Measurements from ENCODE around the gene FARP2.

The FARP2 gene

DNA sequence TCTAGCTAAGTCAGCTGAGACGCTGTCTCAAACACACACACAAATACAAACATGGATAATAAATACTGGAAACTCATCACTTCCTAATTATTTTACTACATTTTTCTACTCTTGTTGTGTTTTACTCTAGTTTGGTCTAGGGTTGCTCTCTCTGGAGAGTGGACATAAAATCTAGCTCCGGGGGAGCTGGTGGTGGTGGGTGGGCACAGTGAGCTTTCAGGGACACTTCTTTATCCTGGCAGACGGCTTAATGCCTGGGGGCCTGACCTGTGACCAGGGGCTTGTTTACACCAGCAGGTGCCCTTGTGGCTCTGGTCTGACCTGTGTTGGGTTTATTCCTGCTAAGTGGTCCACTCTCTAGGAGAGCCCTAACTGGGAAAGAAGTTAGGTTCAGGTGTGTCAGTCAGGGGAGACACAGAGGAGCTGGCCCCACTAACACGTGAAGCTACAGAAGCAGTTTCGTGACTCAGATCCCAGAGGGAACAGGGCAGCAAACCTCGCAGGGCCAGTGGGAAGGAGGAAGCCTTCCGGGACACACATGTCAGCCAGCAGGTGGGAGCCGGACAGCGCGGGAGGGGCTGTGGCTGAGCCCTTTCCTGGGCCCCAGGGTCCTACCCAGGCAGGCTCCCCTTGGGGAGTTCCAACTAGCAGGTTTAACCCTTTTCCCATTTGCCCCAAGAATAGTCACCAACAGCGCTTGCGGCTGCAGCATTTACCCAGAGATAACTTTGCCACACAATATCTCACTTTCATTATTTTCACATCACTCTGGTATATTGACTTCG lies 180.0 kb downstream of the FARP2 start:
- Histone ChIP-seq H3K9me3 (ENCODE audit: control insufficient read depth, low read length) (no peaks in the 10 kb centered on the region), H3K4me1 (ENCODE audit: control insufficient read depth, insufficient read depth, low read length, poor library complexity, severe bottlenecking) (no peaks in the 10 kb centered on the region), H3K4me3 (ENCODE audit: extremely low read depth, insufficient read depth, low read length, poor library complexity, severe bottlenecking) (no peak overlapping the region), H3K36me3 (ENCODE audit: control insufficient read depth, insufficient read depth, low read length) (no peaks in the 10 kb centered on the region), H3K27ac (ENCODE audit: low read depth, low read length, severe bottlenecking) (no peak overlapping the region)
- 84 to 85% methylated on average over 6 to 12 of the region's 13 CpGs for WGBS, 2 experiments (ENCODE audit: insufficient coverage in 2 of 2)

DNA sequence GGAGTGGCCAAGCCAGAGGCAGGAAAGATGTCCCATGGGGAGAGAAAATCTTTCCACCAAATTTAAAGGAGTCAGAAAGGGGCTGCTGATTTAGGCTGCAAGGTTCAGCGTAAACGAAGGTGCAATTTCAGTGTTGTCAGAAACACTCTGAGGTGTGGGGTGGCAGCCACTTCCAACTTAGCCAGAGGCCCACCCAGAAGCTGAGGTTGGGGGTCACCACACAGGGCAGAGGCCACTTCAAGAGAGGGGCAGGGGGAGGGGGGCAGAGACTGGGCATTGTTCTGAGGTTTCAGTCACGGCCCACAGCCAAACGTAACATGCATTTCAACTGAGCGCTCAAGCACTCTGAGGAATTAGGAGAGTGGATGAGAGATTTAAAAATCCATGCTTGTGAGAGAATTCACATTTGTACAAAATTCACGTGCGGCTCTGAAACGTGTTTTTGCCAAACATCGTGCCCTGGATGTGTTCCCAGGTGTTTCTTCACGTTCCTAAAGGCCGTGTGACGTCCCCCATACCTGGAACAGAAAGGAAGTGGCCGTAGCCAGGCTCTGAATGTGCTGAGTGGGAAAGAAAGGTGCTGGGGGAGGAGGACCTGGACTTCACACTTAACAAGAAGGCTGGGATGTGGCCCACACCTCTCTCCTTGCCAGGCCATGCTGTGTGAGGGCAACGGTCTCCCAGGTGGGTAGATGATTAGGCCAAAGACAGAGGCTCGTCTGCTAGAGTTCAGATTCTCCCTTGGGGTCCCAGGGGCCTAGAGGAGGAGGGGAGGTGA lies 182.9 kb downstream of the FARP2 start:
- no peak overlapping the region for H3K4me3 ChIP-seq (ENCODE audit: extremely low read depth, insufficient read depth, low read length, poor library complexity, severe bottlenecking)
- H3K9me3 ChIP-seq (ENCODE audit: control insufficient read depth, low read length), result no peaks in the 10 kb centered on the region
- no peak overlapping the region for H3K27ac ChIP-seq (ENCODE audit: low read depth, low read length, severe bottlenecking)
- WGBS, 2 experiments (ENCODE audit: insufficient coverage in 2 of 2), result 90 to 93% methylated on average over 12 to 13 of the region's 15 CpGs
- no peaks in the 10 kb centered on the region for H3K36me3 ChIP-seq (ENCODE audit: control insufficient read depth, insufficient read depth, low read length)
- peaks cover 4% of the 10 kb centered on the region for H3K4me1 ChIP-seq (ENCODE audit: control insufficient read depth, insufficient read depth, low read length, poor library complexity, severe bottlenecking)

DNA sequence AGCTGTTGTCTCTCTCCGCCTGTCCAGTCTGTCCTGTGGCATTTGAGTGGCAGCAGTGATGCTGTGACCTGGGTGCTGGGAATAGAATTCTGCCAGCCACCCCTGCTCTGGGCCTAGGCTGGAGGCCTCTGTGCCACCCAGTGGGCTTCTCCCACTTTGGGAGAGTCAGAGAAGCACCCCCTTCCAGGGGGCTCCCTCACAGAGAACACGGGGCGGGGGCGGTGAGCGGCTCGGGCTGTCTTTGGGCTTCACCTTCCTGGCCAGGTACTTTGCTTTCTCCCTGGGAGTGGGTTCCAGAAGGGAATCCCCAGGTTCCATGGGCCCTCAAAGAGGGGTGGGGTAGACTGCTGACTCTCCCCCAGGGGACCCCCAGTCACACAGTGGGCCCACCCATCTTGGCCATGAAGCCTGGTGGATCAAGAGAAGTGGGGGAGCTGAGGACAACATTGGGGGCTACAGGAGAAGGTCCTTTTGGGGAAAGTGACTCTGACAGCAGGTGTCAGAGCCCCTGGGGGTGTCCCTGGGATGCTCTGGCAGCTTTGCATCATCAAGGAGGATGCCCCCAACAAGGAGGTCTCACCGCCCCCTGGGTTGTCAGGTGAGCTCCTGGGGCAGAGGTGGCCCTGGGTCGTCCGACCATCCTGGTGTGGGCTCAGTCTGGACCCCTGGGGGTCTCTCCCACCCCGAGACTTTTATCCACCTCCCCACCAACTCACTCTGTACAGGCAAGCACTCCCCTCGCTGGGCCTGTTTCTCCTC lies 183.7 kb downstream of the FARP2 start:
- H3K36me3 ChIP-seq (ENCODE audit: control insufficient read depth, insufficient read depth, low read length), result no peaks in the 10 kb centered on the region
- H3K4me3 ChIP-seq (ENCODE audit: extremely low read depth, insufficient read depth, low read length, poor library complexity, severe bottlenecking), result no peak overlapping the region
- no peaks in the 10 kb centered on the region for H3K9me3 ChIP-seq (ENCODE audit: control insufficient read depth, low read length)
- H3K27ac ChIP-seq (ENCODE audit: low read depth, low read length, severe bottlenecking), result no peak overlapping the region
- H3K4me1 ChIP-seq (ENCODE audit: control insufficient read depth, insufficient read depth, low read length, poor library complexity, severe bottlenecking), result peaks cover 4% of the 10 kb centered on the region
- WGBS, 2 experiments (ENCODE audit: insufficient coverage in 2 of 2), result 91 to 98% methylated on average over 7 to 11 of the region's 11 CpGs

DNA sequence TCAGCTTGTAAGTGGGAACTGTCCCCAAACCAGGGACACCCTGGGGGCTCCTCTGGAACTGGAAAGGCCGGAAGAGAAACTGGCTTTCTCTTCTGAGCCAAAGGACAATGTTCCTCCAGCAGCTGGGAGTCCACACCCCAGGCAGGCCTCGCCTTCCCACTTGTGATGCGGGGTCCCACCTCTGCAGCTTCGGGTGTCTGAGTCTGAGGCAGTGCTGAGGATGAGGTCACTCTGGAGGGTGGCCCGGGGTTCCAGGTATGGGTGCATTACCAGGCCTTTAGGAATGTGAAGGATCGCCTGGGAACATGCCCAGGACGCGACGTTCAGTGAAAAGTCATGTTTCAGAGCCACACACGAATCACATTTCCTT lies 184.3 kb downstream of the FARP2 start:
- peaks cover 4% of the 10 kb centered on the region for H3K4me1 ChIP-seq (ENCODE audit: control insufficient read depth, insufficient read depth, low read length, poor library complexity, severe bottlenecking)
- no peaks in the 10 kb centered on the region for H3K36me3 ChIP-seq (ENCODE audit: control insufficient read depth, insufficient read depth, low read length)
- no peak overlapping the region for H3K27ac ChIP-seq (ENCODE audit: low read depth, low read length, severe bottlenecking)
- H3K4me3 ChIP-seq (ENCODE audit: extremely low read depth, insufficient read depth, low read length, poor library complexity, severe bottlenecking), result no peak overlapping the region
- 77 to 81% methylated on average over 10 of the region's 10 CpGs for WGBS, 2 experiments (ENCODE audit: insufficient coverage in 2 of 2)
- H3K9me3 ChIP-seq (ENCODE audit: control insufficient read depth, low read length), result no peaks in the 10 kb centered on the region

DNA sequence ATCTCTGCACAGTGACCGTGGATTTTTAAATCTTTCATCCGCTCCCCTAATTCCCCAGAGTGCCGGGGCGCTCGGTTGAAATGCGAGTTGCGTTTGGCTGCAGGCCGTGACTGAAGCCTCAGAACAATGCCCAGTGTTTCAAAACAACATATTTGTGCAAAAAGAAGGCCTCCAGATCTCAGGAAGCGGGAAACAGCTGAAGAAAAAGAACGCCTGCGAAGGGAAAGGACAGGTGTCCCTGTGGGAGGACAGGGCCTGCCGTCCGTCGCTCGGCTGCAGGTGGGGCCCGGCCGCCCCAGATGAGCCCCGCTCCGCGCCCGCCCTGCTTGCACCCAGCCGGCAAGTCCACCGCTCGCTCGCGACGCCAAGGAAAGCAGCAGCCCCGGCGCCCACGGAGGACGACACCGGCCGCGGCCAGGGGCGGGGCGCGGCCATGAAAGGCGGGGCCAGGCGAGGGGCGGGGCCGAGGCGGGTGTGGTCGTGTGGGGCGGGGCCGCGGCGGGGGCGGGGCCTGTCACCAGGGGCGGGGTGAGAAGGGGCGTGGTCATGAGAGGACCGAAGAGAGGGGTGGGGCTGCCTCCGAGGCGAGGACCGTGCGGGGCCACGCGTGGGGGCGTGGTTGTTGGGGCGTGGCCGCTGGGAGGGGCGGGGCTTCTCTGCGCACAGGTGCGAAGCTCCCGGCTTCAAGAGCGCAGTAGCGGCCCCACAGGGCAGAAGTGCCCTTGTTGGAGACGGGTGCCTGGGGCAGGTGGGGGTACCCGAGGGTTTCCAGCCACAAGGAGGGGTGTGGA lies 184.9 kb downstream of the FARP2 start:
- Histone ChIP-seq H3K4me3 (ENCODE audit: extremely low read depth, insufficient read depth, low read length, poor library complexity, severe bottlenecking) (peak overlapping the region; percentile 8), H3K27ac (ENCODE audit: low read depth, low read length, severe bottlenecking) (no peak overlapping the region), H3K9me3 (ENCODE audit: control insufficient read depth, low read length) (no peaks in the 10 kb centered on the region), H3K36me3 (ENCODE audit: control insufficient read depth, insufficient read depth, low read length) (no peaks in the 10 kb centered on the region), H3K4me1 (ENCODE audit: control insufficient read depth, insufficient read depth, low read length, poor library complexity, severe bottlenecking) (peaks cover 9% of the 10 kb centered on the region)
- WGBS, 2 experiments (ENCODE audit: insufficient coverage in 2 of 2), result 43 to 55% methylated on average over 33 to 34 of the region's 68 CpGs

DNA sequence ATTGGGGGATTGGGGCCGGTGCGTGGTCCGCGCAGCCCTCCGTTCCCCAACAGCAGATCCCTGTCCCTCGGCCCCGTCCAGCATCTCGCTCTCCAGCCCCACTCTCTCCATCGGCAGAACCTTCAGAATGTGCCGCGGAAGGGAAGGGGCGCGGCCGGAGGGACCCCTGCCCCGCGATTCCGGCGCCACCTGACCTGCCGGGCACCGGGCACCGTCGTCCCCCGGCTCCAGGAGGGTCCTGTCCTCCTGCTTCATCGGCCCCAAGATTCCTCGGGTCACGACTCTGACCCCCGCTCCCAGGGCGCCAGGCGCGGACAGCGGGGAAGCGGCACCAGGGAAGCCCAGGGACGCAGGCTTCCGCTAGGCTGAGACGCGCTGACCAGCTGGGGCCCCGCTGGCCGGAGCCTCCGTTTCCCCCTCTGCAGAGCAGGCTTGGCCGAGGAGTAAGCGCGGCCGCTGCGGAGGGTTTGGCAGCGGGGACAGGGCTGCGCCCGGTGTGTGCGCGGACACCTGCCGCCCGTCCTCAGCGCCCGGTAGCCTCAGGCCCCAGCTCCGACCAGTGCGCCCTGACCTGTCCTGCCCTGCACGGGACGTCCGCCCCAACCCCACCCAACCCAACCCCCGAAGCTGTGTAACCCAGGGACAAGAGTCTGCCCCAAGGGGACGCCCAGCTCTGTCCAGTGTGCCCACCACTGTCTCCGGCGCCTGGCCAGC lies 185.6 kb downstream of the FARP2 start:
- Histone ChIP-seq H3K27ac (ENCODE audit: low read depth, low read length, severe bottlenecking) (no peak overlapping the region), H3K36me3 (ENCODE audit: control insufficient read depth, insufficient read depth, low read length) (no peaks in the 10 kb centered on the region), H3K9me3 (ENCODE audit: control insufficient read depth, low read length) (no peaks in the 10 kb centered on the region), H3K4me3 (ENCODE audit: extremely low read depth, insufficient read depth, low read length, poor library complexity, severe bottlenecking) (peak overlapping the region; percentile 8), H3K4me1 (ENCODE audit: control insufficient read depth, insufficient read depth, low read length, poor library complexity, severe bottlenecking) (peaks cover 15% of the 10 kb centered on the region)
- 41 to 43% methylated on average over 50 to 55 of the region's 62 CpGs for WGBS, 2 experiments (ENCODE audit: insufficient coverage in 2 of 2)

DNA sequence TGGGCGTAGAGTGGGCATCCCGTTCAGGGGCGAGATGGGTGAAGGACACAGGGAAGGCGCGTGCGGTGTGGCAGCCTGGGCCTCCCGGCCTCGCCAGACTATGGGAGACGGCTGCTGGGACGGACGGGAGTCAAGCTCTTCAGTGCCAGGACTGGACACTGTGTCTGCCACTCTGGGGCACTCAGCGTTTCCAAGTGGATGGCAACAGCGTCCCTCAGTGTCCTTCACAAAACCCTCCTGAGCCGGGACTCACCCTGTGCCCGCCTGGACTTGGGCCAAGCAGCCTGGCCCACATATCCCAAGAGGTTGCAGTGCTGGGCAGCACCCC lies 186.2 kb downstream of the FARP2 start:
- peaks cover 19% of the 10 kb centered on the region for H3K4me1 ChIP-seq (ENCODE audit: control insufficient read depth, insufficient read depth, low read length, poor library complexity, severe bottlenecking)
- WGBS, 2 experiments (ENCODE audit: insufficient coverage in 2 of 2), result 94 to 95% methylated on average over 13 to 15 of the region's 15 CpGs
- no peak overlapping the region for H3K27ac ChIP-seq (ENCODE audit: low read depth, low read length, severe bottlenecking)
- H3K9me3 ChIP-seq (ENCODE audit: control insufficient read depth, low read length), result no peaks in the 10 kb centered on the region
- H3K36me3 ChIP-seq (ENCODE audit: control insufficient read depth, insufficient read depth, low read length), result no peaks in the 10 kb centered on the region
- H3K4me3 ChIP-seq (ENCODE audit: extremely low read depth, insufficient read depth, low read length, poor library complexity, severe bottlenecking), result no peak overlapping the region

Measured in mesodermal cell (in vitro differentiated cells).